Esophagus squamous epithelium (tissue), 5 donors: ENCODE results near the gene GNPDA1. TPM values are rescaled to one million over a fixed set of nuclear protein-coding genes. Genes with fewer than 3 reads are reported as not detected.

Source experiments
- DNase-seq: peaks from one replicate; lab custom pipeline; 2025; lab: John Stamatoyannopoulos, UW
- H3K27ac ChIP-seq, 4 donors: fragments of 200-600 bp; sonication (generic); one replicate each; pipeline ENCODE4 v1.5.1; 2016 to 2019; ENCODE audit warnings: mild to moderate bottlenecking in 1 of 4
- H3K27me3 ChIP-seq, 4 donors: fragments of 200-600 bp; sonication (generic); 1 replicate in 3 of 4; 2 replicates in 1 of 4; pipeline versions ENCODE4 v1.5.1 to v1.6.0; 2017 to 2021; ENCODE audit warnings: antibody characterized with exemption in 1 of 4
- H3K36me3 ChIP-seq, 3 donors: fragments of 200-600 bp; sonication (generic); one replicate each; pipeline ENCODE4 v1.5.1; 2016 to 2019
- H3K4me1 ChIP-seq, 3 donors: fragments of 200-600 bp; sonication (generic); one replicate each; pipeline ENCODE4 v1.5.1; 2017 to 2019
- H3K4me3 ChIP-seq, 4 donors: fragments of 200-600 bp; sonication (generic); 1 replicate in 3 of 4; 2 replicates in 1 of 4; pipeline ENCODE4 v1.5.1; 2016 to 2019; ENCODE audit warnings: mild to moderate bottlenecking in 2 of 4, moderate library complexity in 1 of 4
- H3K9me3 ChIP-seq, 3 donors: fragments of 200-600 bp; sonication (generic); one replicate each; pipeline ENCODE4 v1.5.1; 2016 to 2019
- POLR2A ChIP-seq, 4 donors: fragments of 450-650 bp; IDR thresholded peaks; one replicate each; pipeline ENCODE4 v1.6.1; 2017; ENCODE audit warnings: antibody characterized with exemption in 4 of 4, mild to moderate bottlenecking in 4 of 4, moderate library complexity in 3 of 4
- WGBS, 2 donors: methylation state at CpG; one replicate each; pipeline ENCODE4 v1.1.5; 2018; 5-methylcytosine and 5-hydroxymethylcytosine counted together
- intact Hi-C: fragments of 100-400 bp; cut with DNase I; formaldehyde crosslinking; loops from one replicate; pipeline ENCODE4 v1.15.0; 2022
- total RNA-seq, 4 donors: library from RNA; depleted of rRNA; stranded (reverse); fragments of >200 nt; gene quantifications; one replicate each; pipeline ENCODE4 v1.1.0, GENCODE V29; 2016
- TF ChIP-seq, protein P1 (sequence below), 6 experiments: fragments of 450-650 bp in 4 of 6; fragments of 200-600 bp in 2 of 6; sonication (generic) in 2 of 6; IDR thresholded peaks; one replicate each; pipeline ENCODE4 v1.5.1; 2016 to 2019; ENCODE audit warnings: antibody characterized with exemption in 6 of 6, mild to moderate bottlenecking in 4 of 6, moderate library complexity in 4 of 6
- donor health status: DM: yes; HTN: yes; CAD: no.

GNPDA1 gene
- total RNA-seq, 4 donors from 2014 or later = 12.3 to 42.6 (median 21.1) TPM

DNA sequence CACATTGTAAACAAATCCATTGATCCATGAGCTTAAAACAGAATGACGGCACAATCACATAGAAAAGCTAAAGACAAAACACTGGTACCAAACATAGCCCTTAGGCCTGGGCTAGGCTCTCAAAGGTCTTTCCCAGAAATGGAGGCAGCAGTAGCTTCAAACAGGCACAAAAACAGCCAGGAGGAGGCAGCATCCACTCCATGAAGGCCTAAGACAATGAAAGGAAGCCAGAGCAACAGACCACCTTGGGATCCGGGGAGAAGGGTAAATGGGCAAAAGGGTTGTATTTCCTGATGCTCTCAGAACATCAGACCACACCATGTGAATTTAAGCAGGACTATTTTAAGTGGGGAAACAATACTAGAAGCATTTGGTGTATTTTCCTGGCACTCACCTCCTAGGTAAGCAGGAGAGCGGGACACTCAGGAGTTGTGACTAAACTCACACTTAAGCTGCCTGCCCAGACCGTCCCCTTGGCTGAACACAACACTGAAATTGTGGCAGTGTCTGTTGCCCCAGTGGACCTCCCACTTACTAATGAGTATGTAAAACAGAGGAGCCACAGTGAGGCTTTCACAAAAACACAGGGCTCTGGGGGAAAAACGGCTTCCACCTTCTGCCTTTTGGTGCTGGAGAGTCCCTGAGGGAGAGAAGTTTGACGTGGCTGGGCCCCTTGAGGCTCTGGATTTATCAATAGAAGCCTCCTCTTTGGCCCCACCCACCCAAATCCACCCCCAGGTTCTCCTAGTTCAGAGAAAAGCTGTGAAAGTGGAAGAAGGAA lies 11.9 kb downstream of the GNPDA1 start:
- no peaks in the 10 kb centered on the region for H3K9me3 ChIP-seq
- peaks cover 0 to 90% (median 24%) of the 10 kb centered on the region in 3 donors for H3K36me3 ChIP-seq
- no peak overlapping the region for H3K27ac ChIP-seq
- no peak for DNase-seq
- WGBS, 2 donors = 71 to 74% methylated on average over 6 of the region's 6 CpGs
- no peak for TF ChIP-seq POLR2A (IDR thresholded peaks at IDR 0.05)
- TF ChIP-seq, protein P1, sequence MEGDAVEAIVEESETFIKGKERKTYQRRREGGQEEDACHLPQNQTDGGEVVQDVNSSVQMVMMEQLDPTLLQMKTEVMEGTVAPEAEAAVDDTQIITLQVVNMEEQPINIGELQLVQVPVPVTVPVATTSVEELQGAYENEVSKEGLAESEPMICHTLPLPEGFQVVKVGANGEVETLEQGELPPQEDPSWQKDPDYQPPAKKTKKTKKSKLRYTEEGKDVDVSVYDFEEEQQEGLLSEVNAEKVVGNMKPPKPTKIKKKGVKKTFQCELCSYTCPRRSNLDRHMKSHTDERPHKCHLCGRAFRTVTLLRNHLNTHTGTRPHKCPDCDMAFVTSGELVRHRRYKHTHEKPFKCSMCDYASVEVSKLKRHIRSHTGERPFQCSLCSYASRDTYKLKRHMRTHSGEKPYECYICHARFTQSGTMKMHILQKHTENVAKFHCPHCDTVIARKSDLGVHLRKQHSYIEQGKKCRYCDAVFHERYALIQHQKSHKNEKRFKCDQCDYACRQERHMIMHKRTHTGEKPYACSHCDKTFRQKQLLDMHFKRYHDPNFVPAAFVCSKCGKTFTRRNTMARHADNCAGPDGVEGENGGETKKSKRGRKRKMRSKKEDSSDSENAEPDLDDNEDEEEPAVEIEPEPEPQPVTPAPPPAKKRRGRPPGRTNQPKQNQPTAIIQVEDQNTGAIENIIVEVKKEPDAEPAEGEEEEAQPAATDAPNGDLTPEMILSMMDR (IDR thresholded peaks at IDR 0.05) = no peak
- intact Hi-C loops = no loop called here
- H3K27me3 ChIP-seq = no peaks in the 10 kb centered on the region
- H3K4me1 ChIP-seq = peaks cover 0 to 15% (median 0%) of the 10 kb centered on the region in 3 donors
- no peak overlapping the region for H3K4me3 ChIP-seq

DNA sequence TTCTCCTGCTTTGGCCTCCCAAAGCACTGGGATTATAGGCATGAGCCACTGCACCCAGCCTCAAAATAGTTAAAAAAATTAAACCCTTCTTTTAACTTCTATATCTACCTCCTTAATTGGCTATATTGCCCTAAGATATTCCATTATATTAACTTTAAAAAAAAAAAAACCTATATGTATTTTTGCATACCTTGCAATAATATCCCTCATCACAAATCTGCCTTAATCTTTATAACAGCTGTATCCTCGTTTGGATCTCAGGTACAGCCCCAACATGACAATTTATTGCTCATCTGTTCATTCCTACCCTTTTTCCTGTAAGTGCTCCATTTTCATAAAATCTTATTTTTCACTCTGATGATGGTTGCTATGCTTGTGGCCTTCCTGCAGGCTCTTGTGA lies 12.7 kb downstream of the GNPDA1 start:
- peaks cover 0 to 15% (median 0%) of the 10 kb centered on the region in 3 donors for H3K4me1 ChIP-seq
- 27 to 48% methylated on average over 1 of the region's 1 CpG for WGBS, 2 donors
- no peaks in the 10 kb centered on the region for H3K9me3 ChIP-seq
- no peak for DNase-seq
- intact Hi-C loops = no loop called here
- peaks cover 0 to 84% (median 24%) of the 10 kb centered on the region in 3 donors for H3K36me3 ChIP-seq
- no peak overlapping the region for H3K27ac ChIP-seq
- H3K27me3 ChIP-seq = no peaks in the 10 kb centered on the region
- H3K4me3 ChIP-seq = no peak overlapping the region
- no peak for TF ChIP-seq POLR2A (IDR thresholded peaks at IDR 0.05)
- TF ChIP-seq, protein P1 (IDR thresholded peaks at IDR 0.05) = no peak

DNA sequence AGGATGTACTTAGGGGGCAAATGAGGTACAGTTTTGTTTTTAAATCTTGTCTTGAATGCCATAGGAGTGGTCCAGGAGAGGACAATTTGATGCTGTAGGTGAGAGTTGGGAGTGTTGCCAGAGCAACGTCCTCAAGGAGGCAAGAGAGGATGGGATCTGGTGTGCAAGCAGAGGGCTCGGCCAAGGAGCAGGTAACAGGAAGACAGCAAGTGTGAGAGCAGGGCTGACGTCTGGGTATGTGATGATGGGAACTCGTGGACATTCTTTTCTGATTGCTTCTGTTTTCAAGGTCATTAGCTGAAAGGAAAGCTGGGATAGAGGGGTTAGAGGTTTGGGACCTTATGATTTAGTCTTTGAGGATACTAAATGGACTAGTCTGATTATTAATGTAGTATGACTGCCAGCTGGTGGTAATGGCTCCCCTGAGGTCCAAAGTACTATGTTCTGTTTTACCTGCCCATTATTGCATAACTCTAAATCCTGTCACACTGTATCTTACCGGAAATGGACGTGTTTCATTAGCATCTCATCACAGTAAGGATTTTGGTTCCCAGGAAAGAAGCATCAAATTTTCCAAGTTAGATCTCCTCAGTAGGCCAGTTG lies 15.4 kb downstream of the GNPDA1 start:
- H3K27ac ChIP-seq = no peak overlapping the region
- intact Hi-C loops = no loop called here

DNA sequence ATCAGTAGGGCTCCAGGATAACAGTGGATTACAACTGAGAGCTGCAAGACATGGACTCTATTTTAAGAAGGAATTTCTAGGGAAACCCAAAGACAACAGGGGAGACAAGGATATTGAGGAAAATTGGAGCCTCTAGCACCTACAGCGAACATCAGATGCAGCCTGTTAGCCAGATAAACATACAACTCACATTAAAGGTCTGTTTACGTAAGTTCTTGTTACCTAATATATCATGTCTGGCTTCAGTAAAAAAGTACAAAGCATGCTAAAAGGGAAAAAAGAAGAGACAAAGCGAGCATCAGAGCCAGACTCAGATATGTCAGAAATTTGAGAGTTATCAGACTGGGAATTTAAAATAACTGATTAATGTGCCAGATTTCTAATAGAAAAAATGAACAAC lies 17.2 kb downstream of the GNPDA1 start:
- TF ChIP-seq, protein P1 (IDR thresholded peaks at IDR 0.05) = no peak
- TF ChIP-seq POLR2A (IDR thresholded peaks at IDR 0.05) = no peak
- no peak overlapping the region for H3K27ac ChIP-seq
- H3K4me1 ChIP-seq = peaks cover 0 to 8% (median 0%) of the 10 kb centered on the region in 3 donors
- H3K9me3 ChIP-seq = no peaks in the 10 kb centered on the region
- intact Hi-C loops = no loop called here
- no peak for DNase-seq
- peaks cover 0 to 79% (median 17%) of the 10 kb centered on the region in 3 donors for H3K36me3 ChIP-seq
- no peak overlapping the region for H3K4me3 ChIP-seq
- 91 to 96% methylated on average over 3 of the region's 3 CpGs for WGBS, 2 donors
- no peaks in the 10 kb centered on the region for H3K27me3 ChIP-seq

More for the DNA sequence above, 15.4 kb downstream of the GNPDA1 start:
- WGBS, 2 donors = 68 to 76% methylated on average over 6 of the region's 6 CpGs
- TF ChIP-seq, protein P1 (IDR thresholded peaks at IDR 0.05) = no peak
- no peak for TF ChIP-seq POLR2A (IDR thresholded peaks at IDR 0.05)
- peaks cover 0 to 83% (median 13%) of the 10 kb centered on the region in 3 donors for H3K36me3 ChIP-seq
- no peaks in the 10 kb centered on the region for H3K9me3 ChIP-seq
- no peak for DNase-seq
- H3K4me3 ChIP-seq = no peak overlapping the region
- H3K4me1 ChIP-seq = peaks cover 0 to 5% (median 0%) of the 10 kb centered on the region in 3 donors
- no peaks in the 10 kb centered on the region for H3K27me3 ChIP-seq
